Measurements from ENCODE around the gene ETV3.

DNA sequence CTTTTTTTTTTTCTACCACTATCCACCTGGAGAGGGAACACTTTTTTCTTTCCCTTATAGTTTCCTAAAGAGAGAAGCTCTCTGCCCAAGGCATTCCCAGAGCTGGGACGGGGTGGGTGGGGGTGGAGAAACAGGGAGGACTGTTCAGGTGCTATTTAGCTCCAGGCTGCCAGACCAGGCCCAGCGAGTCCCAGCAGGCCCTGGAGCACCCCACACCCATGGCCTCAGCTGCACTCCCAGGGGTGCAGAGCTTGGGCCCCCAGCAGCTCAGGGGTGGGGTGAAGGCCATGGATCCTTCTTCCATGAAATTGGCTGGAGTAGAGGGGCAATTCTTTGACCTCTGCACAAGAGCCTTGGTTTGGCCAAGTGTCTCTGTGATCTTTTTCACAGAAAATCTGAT lies 42.6 kb downstream of the ETV3 start:
- no peak for TF ChIP-seq EZH2 (IDR thresholded peaks at IDR 0.05; ENCODE audit: insufficient read depth, poor library complexity, severe bottlenecking)
- TF ChIP-seq EZH2phosphoT487 (IDR thresholded peaks at IDR 0.05; ENCODE audit: insufficient read depth, low read depth): no peak

Data from GM23248 (cell line).